GM21529 (cell line): Measurements from ENCODE around the gene ISG20L2.

Experiments
- ATAC-seq: cut with Tn5 transposase; IDR thresholded peaks from one replicate; pipeline ENCODE4 v1.9.1; 2021; ENCODE audit not compliant: unreplicated experiment

ISG20L2 gene

GRCh38 chr1:156691191-156691590 is 37.4 kb downstream of the ISG20L2 start:
- no peak for ATAC-seq

DNA sequence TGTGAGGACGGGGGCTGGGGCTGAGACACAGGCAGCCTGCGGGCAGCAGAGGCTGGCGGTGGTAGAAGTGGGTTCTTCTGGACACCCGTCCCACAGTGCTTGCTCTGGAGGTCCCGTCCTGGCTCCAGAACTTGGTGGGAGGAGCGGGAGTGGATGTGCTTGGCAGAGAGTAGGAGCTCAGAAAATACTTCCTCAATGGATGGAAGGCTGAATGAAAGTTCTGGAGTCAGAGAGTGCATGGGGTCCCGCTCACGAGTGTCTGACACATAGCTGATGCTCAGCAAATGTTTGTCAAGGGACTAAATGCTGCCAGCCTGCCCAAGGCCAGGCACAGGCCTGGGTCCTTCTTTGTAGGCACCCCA is 37.9 kb downstream of the ISG20L2 start:
- ATAC-seq: no peak

DNA sequence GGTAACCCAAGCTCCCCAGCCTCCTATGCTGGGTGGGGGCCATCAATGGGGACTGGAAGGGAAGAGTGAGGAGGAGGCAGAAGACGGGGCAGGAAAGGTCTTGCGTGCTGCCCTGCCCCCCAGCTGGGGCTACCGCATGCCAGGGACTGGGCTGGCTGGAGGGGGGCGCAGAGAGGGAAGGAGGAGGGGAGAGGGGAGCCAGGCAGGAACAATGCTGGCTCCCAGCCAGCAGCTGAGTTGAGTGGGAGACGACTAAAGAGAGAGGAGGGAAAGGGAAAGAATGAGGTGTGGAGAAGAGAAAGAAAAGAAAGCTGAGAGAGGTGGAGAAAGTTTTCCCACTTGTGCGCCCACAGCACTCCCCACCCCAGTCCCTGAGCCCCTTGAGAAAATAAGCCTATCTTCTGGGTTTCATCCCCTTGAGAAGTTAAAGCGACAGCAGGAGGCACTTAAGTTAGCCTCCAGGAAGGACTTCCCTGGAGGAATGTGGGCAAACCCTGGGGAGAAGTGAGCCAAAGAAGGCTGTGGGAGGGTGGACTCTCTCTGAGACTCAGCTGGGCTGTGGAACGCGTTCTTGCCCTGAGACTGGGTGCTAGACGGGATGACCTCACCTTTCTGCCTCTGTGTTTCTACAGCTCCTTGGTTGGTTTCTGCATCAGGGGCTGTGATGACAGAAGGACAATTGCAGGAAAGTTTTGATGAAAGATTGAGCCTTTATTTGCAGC is 38.5 kb downstream of the ISG20L2 start:
- ATAC-seq: no peak

- ATAC-seq: peak; percentile 73
Measured at GRCh38 chr1:156689035-156689952, 39.3 kb downstream of the ISG20L2 start.

DNA sequence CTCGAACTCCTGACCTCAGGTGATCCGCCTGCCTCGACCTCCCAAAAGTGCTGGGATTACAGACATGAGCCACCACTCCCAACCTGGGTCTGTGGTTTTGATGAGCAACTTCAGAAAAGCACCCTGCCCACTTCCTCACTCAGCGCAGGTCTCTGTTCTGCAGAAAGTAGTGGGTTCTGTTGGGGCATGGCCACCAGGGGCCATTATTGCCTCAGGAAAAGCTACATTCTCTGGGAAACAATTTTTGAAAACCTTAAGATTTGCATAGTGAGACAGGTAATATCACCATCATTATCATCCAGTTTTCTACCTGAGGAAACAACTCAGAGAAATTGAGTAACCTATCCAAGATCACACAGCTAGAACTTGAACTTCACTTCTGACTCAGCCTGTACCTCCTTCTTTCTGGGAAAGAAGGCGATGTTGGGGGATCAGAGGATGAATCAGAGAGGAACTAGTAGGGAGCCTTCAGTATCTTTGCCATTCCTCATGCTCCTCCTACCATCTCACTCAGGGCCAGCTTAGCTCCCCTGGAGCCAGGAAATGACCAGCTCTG is 44.3 kb downstream of the ISG20L2 start:
- no peak for ATAC-seq

DNA sequence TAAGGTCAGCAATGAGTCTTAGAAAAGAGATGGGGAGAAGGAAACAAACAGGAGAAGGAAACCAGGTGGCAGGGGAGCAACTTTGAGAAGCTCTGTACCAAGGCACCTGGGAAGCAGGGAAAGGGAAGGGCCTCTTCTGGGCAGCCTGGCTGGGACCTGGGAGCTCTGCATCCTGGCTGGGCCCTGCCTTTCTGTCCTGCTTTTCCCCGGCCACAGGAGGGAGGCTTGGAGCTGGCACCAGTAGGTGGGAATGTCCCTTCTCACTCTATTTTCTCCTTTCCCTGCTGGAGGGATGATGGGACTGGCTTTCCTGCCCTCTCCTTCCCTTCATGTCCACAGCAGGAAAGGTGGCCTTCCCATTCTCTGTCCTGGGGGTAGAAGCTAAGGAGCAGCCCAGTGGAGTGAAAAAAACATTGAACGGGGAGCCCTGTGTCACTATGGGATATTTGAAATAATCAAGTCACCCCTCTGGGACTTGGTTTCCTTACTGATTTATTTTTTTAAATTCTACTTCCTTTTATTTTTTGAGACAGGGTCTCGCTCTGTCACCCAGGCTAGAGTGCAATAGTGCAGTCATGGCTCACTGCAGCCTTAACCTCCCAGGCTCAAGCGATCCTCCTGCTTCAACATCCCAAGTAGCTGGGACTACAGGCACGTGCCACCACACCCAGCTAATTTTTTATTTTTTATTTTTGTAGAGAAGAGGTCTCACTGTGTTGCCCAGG is 46.2 kb downstream of the ISG20L2 start:
- no peak for ATAC-seq

GRCh38 chr1:156681196-156681960 is 47.2 kb downstream of the ISG20L2 start:
- ATAC-seq: no peak

DNA sequence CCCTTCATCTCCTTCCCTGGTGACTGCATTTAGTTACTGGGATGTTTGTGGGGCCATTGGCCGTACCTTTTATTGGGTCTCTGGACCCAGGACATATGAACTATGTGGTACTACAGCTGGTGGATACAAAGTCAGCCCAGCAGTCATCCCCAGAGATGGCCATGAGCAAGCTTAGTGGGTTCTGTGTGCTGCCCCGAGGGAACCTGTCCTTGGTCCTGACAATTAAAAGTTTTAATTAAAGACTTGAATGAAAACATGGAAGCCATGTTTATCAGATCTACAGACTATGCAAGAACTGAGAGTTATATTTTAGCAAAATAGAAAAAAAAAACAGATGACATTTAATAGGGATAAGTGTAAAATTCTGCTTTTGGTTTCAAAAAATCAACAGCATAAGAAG is 48.5 kb downstream of the ISG20L2 start:
- ATAC-seq: no peak

DNA sequence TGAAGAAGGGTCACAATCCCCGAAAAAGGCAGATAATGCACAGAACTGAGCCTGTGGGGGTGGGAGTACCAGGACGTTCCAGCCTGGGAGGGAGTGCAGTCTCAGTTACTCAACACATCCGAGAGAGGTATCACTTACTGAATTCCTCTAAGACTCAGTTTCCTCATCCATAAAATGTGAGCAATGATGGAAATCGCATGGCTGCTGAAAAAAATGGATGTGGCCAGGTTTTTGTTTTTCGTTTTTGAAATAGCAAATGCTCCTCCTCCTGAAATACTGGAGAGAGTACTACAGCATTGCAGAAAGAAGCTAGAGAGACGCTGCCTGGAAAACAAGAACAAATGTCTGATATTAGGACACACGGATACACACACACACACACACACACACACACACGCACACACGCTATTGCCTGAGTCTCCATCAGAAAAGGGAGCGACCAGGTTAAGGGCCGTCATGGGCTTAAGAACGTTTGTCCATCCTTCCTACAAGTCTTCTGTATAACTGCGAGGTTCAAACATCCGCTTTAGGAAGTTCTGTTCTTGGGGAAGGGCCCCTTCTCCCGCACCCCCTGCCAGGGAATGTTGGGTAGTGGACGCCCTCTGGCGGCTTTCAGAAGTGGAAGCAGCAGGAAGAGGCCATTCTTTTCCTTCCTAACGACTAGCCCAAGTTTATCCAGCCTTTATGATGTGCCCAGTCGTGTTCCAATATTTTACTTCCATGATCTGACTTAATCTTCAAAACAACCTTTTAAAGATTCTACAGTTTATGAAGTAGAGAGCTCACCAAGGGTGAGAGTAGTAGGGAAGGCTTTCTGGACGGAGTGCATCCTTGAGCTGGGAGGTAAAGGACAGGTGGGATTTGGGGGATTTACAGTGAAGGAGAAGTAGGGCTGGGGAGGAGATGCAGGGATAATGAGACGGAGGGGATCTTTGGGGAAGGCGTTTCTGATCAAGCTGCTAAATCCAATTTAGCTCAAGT is 50.7 kb downstream of the ISG20L2 start:
- no peak for ATAC-seq

- ATAC-seq: no peak
Measured at GRCh38 chr1:156676820-156677615, 51.5 kb downstream of the ISG20L2 start, which contains the start of gene NES. NES (minus strand) TSS chr1:156677407; CDS start chr1:156677264, 143 bp downstream.

DNA sequence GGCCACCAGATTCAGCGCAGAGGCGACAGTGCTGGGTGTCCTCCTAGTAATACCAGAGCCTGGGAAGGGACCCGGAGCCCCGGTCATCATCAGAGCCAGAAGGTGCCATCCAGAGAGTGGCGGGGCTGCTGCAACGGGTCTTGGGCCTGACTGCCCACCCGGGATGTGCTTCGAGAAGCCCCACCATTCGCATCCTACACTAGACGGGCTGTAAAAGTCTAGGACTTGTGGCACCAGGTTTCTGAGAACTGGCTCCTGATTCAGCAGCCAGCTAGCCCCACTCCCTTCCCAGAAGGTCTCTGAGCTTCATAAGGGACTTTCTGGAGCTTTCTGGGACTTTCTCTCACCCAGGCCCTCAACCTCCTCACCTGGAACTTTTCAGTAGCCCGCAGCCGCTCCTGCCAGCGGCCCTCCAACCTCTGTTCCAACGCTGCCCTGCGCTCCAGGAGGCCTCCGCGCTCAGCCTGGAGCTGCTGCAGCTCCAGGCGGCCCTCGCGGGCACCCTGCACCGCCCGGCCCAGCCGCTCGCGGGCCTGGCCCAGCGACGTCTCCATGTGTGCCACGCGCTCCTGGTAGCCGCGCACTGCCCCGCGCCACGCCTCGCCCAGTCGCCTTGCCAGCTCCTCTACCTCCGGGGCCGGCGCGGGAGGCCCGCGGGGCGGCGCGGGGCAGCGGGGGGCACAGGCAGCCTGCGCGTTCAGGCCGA is 52.3 kb downstream of the ISG20L2 start:
- no peak for ATAC-seq

DNA sequence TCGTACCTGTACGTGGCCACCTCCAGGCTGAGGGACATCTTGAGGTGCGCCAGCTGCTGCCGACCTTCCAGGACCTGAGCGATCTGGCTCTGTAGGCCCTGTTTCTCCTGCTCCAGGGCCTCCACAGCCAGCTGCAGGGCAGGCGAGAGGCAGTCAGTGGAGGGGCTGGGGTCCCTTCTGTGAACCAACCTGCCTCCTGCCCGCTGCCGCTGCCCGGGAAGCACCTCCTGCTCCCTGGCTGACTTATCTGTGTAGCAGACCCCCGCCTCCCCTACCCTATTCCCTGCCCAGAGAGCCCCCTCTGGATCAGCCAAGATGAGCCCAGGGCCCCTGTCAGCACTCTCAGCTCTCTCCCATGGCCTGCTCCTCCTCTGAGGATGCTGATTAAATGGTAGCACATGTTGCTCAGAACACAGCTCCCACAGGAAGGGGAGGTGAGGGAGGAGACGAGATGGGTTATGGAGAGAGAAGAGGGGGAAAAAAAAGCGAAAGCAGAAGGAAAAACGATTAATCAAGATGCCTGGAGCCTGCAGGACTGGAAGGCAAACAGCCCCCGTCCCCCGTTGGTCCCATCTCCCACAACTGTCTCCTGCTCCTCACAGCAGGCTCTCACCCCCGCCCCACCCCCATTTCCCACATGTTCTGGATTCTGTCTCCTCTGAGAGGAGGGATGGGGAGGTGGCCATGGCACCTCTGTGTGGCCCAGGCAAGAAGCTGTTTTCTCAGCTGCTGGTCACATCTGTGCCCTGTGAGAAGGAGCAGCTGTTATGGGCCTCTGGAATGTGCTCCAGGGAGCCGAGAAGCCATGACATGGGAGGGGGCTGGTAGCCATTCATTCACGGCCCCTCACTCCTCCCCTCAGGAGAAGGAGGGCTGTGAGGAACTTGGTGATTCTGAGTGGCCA is 53.1 kb downstream of the ISG20L2 start:
- ATAC-seq: no peak

- ATAC-seq: no peak
Measured at GRCh38 chr1:156673387-156674121, 55.0 kb downstream of the ISG20L2 start.
